Esophagus squamous epithelium (tissue), 4 donors: Measurements from ENCODE around the gene CGA.

Experiments
- POLR2A ChIP-seq, 4 donors: fragments of 450-650 bp; IDR thresholded peaks; one replicate each; pipeline ENCODE4 v1.6.1; 2017; ENCODE audit warnings: antibody characterized with exemption in 4 of 4, mild to moderate bottlenecking in 4 of 4, moderate library complexity in 3 of 4
- TF ChIP-seq, protein P1 (sequence below), 6 experiments: fragments of 450-650 bp in 4 of 6; fragments of 200-600 bp in 2 of 6; sonication (generic) in 2 of 6; IDR thresholded peaks; one replicate each; pipeline ENCODE4 v1.5.1; 2016 to 2019; ENCODE audit warnings: antibody characterized with exemption in 6 of 6, mild to moderate bottlenecking in 4 of 6, moderate library complexity in 4 of 6

DNA sequence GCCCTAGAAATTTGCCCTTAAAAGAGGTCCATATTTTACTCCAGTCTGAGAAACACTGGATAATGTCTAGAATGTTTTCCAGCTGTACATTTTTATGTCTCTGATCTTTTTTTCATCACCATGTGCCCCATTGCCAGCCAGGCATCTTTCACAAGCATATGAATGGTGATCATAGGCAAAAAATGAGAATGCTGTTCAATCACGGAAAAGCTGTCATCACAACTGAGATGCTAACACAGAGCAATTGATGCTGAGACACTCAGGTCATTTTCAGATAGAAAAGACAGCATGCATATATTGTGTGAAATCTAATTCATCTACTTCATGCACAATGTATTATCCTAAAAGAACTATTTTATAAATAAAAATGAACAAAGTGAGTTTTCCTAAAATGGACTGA, 41.6 kb downstream of the CGA start:
- TF ChIP-seq, protein P1, sequence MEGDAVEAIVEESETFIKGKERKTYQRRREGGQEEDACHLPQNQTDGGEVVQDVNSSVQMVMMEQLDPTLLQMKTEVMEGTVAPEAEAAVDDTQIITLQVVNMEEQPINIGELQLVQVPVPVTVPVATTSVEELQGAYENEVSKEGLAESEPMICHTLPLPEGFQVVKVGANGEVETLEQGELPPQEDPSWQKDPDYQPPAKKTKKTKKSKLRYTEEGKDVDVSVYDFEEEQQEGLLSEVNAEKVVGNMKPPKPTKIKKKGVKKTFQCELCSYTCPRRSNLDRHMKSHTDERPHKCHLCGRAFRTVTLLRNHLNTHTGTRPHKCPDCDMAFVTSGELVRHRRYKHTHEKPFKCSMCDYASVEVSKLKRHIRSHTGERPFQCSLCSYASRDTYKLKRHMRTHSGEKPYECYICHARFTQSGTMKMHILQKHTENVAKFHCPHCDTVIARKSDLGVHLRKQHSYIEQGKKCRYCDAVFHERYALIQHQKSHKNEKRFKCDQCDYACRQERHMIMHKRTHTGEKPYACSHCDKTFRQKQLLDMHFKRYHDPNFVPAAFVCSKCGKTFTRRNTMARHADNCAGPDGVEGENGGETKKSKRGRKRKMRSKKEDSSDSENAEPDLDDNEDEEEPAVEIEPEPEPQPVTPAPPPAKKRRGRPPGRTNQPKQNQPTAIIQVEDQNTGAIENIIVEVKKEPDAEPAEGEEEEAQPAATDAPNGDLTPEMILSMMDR (IDR thresholded peaks at IDR 0.05) = no peak
- TF ChIP-seq POLR2A (IDR thresholded peaks at IDR 0.05) = no peak
